Tongue (tissue), 2 donors: ENCODE results near the gene SLC29A1. TPM values are rescaled to one million over a fixed set of nuclear protein-coding genes. Genes with fewer than 3 reads are reported as not detected.
"Not testable (repeated sequence)": the region's sequence is repeated elsewhere in the genome, so short reads cannot be mapped to it uniquely, and the experiment has no call there.

ENCODE experiments used
- DNase-seq: peaks from one replicate; pipeline ENCODE4 v3.0.0-alpha.2; 2015
- total RNA-seq: library from RNA; depleted of rRNA; stranded (reverse); fragments of >200 nt; gene quantifications from one replicate; pipeline ENCODE4 v1.2.3, GENCODE V29; 2014

Gene SLC29A1
- total RNA-seq, 1 donor from 2014 or later = 49.5 TPM

DNA sequence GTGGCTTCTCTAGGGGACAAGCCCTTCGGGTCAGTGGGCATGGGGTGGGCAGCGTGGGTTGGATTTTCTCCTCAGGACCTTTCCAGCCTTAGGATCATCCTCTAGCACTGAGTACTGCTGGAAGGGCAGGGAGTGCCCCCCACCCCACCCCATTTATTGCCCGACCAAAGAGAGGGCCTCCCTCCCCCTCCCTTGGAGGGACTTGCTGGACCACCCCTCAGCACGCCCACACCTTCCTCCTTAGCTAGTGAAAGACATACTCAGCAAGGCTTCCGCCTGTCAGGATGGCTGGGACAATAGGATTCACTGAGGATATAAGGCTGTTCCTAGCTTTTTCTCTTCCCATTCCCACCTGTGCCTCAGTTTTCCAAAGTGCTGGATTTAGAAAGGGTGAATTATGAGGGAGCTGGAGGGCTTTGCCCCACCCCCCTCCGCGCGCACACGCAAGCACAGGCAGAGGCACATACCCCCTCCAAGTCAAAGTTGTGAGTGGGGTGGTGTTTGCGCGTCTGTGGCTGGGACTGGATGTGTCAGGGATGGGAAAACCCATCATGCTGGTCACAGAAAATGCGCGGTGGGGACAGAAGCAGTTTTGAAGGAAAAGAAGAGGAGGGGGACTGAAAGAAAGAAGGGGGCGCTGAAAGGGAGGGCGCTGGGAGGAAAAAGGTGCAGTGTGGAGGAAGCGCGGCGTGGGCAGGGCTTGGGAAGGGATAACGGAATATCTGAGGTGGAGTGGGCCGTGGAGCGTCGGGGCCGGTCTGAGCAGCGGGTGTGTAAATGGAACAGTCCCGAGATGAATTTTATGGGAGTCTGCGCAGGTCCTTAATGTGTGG is 693 bp upstream of the SLC29A1 start:
- DNase-seq = no peak

DNA sequence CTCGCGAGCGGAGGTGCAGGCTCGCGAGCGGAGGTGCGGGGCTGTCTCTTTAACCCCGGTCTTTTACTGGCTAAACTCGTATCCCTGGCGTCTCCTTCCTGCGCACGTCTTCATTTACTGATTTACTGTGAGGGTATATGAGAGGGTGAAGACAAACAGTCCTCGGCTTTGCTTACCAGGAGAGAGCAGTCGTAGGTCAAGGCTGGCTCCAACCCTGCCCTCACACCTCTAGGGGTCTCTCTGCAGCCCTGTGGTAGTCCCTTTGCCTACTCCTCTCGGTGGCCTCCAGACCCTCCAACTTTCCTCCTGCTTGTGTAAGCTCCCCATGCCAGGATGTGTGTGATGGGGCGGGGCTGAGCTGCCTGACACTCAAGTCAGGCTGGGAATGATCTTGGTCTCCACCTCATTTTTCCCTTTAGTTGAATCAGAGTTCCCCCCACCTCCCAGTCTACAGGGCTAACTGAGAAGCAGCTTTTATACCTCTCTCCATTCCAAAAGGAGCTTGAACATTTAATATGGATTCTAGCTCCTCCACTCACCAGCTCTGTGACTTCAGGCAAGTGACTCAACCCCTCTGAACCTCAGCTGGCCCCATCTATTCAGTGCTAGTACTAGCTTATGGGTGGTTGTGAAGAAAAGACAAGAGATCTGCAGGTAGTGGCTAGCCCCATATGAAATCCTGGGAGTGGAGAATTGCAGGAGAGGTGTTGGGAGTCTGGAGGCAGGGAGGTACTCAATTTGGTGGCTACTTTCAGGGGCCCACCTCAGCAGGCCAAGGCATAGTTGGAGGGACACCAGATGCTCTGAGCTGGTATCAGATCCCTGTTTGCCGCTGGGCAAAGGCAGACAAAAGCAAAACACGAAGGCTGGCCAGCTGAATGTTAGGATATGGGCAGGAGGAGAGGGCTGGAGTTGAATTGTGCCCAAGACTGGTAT is 902 bp downstream of the SLC29A1 start:
- DNase-seq = peak; percentile 54

DNA sequence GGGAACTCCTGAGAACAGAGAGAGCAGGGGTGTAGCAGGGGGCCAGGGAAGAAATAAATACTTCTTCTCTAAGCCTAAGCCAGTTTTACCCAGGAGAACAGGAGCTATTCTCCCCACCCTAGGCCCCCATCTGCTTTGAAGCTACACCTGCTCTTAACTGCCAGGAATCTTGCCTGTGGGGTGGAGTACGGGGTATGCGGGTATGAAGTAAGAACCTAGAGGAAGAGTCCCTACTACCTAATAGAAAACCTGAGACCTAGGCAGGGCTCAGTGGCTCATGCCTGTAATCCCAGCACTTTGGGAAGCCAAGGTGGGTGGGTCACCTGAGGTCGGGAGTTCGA is 1.5 kb downstream of the SLC29A1 start:
- no peak for DNase-seq

DNA sequence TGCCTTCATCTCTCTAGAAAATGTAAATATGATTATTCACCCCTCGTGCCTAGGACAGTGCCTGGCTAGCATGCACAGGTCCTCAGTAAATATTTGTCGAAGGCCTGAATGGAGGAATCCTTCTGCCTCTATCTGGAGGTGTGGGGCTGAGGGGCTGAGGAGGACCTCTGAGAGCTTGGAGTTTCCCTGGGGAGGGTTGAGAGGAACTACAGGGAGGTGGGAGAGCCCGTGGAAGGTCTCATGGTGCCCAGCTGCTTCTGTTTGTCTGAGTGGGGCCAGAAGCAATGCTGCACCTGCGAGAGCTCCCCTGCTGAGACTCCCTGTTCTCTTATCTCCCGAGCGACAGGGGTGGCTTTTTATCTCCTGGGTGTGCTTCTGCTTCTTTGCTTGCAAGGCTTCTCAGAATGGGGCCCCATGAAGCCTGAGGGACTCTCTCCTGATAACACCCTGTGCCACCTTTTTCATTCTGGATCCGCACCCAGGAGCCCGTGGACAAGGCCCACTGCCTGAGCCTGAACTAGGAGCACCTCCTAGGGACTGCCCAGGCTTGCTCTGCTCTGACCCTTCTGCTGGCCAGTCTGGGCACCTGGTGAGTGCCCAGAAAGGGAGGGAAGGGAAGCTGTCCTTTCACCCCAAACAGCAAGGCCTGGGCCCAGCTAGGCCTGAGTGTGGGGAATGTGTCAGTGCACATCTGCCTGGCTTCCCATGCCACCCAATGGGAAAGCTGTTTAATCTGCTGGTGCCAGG is 2.4 kb downstream of the SLC29A1 start:
- DNase-seq = no peak

DNA sequence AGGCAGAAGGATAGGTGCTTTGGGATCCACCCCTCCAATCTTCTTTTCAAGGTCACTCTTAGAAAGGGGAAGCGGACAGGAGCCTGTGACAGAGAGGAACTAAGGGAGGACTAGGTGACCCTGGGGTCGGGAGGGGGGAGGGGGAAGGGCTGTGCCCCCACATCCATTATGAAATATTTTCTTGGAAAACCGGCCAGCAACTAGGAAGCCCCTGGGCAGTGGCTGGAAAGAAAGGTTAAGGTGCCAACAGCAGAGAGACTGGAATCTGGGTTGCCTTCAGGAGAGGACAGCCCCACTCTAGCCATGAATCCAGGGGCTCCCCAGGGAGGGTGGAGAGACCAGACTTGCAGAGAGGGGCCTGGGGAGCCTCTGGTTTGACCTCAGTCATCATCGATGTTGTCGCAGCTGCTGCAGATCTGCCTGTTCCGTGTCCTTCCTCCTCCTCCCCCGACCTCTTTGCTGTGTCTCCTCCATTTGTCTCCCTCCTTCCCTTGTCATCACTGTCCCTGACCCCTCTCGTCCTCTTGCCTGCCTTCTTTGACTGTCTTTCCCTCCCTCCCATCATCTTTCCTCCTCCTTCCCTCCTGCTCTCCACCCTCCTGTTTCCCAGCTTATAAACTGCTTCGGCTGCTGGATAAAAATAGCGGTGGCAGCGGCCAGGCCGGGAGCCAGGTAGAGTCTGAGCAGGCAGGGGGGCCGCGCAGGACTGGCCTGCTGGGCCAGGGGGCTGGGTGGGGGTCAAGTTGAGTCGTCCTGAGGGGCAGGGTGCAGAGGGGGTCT is 3.2 kb downstream of the SLC29A1 start:
- DNase-seq = peak; percentile 51

DNA sequence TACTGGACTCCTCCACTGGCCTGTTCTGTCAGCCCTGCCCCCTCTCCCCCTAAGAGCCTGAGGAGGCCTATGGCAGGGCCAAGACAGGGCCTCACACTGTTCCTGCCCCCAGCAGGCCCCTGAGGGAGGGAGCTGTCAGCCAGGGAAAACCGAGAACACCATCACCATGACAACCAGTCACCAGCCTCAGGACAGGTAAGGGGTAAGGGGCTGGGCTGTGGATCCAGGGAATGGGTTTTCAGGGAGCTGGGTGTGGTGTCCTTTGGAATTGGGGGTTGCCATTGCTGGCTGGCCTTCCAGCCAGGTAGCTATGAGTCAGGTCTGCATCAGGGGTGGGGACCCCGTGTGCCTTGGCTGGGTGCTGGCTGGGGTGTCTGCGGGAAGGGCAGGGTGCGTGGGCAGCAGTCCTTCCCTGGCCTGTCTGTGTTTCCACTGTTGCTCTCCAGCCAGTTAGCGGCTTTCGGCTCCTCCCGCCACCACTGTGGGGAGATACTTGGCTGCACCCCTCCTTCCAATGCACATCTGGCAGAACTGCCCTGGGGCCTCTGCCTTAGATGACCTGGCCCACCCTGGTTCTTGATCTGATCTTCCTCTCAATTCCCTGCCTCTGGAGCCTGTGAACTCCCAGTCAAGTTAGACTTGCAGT is 3.9 kb downstream of the SLC29A1 start:
- peak; percentile 34 for DNase-seq

DNA sequence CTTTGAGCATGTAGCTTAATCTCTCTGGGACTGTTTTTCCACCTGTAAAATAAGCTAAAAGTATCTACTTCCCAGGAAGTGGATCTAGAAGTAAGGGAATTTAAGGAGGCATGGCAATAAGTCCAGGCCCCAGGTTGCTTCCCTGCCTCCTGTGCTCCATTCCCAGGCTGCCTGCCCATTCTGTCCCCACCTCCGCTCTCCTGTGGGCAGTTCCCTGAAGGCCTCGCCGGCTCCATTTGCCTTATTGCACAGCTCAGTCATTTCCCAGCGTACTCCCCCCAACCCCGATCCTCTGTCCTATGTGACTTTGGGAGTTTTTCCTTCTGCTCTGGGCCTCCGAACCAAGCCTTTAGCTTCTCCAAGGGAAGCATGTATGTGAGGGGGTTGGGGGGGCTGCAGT is 4.6 kb downstream of the SLC29A1 start:
- no peak for DNase-seq

DNA sequence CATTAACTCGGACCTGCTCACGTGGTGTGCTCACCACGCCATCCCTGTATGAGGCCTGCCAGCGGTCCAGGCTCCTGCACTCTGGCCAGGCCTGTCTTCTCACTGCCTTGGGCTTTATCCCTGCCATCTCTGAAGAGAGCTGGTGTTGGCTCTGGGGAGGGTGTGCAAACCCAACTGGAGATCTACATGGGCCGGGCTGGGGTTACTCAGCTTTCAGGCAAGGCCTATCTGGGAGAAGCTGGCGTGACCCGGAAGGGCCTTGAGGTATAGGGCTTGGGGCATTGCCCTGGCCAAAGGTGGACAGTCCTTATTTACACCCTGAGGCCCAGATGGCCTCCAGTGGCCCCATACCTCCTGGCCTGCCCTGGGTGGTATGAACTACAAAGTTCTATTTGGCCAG is 5.0 kb downstream of the SLC29A1 start:
- DNase-seq = no peak

DNA sequence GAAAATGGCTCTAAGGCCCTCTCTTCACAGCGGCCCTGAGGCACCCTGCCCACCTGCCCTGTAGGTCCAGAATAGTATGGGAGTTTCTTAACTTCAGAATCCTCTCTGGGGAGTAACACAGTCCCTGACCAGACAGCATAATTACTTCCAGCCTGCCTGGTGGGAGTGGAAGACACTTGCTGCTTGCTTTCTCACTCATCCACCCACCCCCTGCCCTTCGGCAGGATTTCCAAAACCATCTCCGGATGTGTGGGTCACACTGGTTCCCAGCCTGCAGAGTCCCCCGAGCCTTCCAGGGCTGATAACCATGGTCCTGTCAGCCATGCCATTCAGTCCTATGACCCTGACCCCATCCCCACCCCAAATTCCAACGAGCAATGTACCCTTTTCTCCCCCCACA is 5.4 kb downstream of the SLC29A1 start:
- no peak for DNase-seq

DNA sequence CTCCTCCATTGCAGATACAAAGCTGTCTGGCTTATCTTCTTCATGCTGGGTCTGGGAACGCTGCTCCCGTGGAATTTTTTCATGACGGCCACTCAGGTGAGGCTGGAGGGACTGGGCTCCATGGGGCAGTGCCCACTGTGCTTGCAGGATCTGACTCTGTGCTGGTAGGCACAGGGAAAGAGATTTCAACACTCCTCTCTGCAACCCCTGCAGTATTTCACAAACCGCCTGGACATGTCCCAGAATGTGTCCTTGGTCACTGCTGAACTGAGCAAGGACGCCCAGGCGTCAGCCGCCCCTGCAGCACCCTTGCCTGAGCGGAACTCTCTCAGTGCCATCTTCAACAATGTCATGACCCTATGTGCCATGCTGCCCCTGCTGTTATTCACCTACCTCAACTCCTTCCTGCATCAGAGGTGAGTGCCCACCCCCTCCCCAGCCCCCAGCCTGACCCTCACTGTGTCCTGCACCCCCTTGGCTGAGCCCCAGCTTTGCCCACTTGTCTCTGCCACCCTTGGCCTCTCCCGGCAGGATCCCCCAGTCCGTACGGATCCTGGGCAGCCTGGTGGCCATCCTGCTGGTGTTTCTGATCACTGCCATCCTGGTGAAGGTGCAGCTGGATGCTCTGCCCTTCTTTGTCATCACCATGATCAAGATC is 6.1 kb downstream of the SLC29A1 start:
- DNase-seq = no peak

DNA sequence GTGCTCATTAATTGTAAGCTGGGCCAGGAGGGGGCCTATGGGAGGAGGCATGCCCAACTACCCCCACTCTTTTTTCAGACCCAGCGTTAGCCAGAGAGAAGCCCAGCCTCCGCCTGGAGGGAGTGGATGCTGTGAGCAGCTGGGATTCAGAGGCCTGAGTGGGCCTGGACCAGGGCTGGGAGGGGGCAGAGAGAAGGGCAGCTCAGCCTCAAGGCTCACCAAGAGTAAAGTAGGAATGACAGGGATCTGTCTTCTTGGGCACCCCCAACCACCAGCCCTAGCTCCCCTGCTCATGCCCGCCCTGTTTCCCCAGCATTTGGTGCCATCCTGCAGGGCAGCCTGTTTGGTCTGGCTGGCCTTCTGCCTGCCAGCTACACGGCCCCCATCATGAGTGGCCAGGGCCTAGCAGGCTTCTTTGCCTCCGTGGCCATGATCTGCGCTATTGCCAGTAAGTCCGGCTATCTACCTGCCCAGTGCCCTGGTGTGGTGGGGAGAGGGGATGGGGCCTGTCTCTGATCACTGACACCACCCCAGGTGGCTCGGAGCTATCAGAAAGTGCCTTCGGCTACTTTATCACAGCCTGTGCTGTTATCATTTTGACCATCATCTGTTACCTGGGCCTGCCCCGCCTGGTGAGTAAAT is 6.8 kb downstream of the SLC29A1 start:
- no peak for DNase-seq

DNA sequence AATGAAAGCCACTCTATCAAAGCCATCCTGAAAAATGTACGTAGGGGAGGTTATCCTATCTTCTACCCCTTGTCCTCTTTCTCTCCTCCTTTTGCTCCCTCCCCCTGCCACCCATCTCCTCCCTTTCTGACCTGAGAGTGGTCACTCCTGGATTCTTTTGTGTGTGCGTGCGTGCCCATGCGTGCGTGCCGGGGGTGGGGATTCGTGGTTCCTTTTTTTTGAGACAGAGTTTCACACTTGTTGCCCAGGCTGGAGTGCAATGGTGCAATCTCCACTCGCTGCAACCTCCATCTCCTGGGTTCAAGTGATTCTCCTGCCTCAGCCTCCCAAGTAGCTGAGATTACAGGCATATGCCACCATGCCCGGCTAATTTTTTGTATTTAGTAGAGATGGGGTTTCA is 8.0 kb downstream of the SLC29A1 start:
- DNase-seq = not testable (repeated sequence)

DNA sequence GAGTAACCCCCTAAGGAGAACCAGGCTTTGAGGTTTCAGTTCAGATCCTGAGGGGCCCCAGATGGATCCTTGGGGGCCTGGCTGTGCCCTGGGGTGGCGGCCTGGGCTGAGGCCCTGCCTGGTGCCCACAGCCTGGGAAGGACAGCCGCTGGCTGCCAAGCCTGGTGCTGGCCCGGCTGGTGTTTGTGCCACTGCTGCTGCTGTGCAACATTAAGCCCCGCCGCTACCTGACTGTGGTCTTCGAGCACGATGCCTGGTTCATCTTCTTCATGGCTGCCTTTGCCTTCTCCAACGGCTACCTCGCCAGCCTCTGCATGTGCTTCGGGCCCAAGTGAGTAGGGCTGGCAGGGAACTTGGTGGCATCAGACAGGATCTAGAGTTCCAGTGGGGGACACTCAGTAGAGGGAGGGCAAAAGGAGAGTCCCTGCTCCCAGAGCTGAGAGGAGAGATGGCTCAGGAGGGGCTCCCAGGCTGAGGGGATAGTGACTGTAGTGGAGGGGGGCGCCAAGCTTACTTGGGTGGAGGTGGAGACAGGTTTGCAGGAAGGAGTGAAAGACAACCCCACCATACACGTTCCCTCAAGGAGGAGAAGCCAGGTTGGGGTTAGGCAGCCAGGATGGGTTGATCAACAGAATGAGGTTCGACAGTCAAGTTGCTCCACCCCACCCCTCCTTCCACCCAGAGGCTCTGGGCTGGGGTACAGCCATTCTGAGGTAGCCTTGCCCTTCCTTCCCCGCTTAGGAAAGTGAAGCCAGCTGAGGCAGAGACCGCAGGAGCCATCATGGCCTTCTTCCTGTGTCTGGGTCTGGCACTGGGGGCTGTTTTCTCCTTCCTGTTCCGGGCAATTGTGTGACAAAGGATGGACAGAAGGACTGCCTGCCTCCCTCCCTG is 9.5 kb downstream of the SLC29A1 start:
- no peak for DNase-seq

DNA sequence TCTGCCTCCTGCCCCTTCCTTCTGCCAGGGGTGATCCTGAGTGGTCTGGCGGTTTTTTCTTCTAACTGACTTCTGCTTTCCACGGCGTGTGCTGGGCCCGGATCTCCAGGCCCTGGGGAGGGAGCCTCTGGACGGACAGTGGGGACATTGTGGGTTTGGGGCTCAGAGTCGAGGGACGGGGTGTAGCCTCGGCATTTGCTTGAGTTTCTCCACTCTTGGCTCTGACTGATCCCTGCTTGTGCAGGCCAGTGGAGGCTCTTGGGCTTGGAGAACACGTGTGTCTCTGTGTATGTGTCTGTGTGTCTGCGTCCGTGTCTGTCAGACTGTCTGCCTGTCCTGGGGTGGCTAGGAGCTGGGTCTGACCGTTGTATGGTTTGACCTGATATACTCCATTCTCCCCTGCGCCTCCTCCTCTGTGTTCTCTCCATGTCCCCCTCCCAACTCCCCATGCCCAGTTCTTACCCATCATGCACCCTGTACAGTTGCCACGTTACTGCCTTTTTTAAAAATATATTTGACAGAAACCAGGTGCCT is 10.2 kb downstream of the SLC29A1 start:
- no peak for DNase-seq

DNA sequence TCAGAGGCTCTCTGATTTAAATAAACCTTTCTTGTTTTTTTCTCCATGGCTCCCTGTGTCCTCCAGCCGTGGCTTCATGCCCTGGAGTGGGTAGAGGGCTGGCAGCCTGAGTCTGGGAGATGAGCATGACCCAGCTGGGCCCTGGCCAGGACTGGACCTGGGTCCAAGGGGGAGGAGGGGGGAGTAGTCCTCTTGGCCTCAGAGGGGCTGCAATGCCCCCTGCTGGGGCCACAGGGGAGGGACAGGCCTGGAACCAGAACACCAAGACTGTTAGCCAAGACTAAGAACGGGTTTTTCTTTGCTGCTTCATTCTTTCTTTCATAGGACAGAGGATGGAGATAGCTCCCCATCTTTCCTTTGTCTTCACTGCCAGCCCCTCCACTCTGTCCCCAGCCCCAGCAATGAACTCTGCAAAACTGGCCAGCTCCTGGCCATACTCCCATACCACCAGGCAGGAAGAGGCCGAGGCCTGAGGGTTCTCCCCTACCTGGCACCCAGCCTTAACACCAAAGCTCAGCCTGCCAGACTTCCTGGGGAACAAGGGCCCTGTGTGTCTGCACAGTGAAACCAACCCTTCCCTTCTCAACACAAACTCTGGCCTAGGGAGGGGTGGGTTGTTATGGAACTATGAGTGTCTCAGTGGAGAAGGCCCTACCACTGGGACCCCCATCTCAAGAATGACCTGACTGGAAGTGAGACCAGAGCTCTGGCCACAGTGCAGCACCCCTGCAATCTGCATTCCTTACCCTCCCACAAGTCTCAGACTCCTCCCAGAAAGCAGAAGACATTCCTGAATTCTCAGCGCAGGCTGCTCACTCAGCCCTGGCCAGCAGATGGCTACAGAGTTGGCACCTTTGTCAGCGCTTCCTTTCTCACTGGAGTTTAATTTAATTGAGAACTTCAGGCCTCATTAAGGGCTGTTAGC is 11.0 kb downstream of the SLC29A1 start:
- DNase-seq = peak; percentile 88

DNA sequence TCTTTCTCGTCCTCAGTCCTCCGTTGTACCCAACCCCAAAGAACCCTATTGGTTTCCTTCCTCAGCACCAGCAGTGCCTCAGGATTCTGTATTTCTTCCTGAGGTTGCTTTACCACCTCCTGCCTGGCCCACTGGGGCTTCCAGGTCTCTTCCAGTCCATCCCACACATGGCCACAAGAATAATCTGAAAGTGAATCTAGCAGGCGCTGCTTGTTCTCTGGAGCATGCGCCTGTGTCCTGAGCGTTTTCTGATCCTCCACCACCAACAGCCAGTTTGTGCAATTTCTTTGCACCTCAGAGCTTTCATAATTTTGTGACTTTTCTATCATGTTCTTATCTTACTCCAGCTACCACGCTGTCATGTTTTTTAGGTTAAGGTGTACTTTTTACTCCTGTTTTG is 11.9 kb downstream of the SLC29A1 start:
- DNase-seq = no peak

DNA sequence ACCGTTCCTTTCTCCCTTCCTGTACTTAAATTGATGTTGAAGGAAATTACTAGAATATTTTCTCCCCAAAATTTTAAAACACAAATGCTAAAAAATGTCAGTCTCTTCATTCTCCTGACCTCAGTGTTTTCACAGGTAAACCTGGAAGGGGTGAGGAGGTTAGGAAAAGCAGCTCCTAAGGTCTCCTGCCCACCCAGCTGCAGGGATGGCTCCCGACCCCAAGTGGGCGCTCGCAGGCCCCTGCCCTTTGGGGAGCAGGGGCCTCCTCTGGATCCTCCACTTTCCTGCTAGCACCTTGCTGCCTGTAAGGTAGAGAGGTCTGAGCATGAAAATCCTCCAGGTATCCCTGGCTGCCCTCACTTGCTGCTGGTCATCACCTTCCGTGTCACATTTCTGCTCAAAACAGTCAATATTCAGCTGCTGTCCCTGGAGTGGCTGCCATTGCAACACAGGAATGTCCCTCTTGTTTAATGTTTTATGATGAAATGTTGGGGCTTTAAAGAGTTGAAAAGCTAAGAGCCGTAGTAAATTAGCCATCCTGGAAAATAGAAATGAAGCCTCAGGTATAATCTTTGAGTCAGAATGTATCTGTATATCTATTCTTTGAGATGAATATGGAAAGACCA is 12.6 kb downstream of the SLC29A1 start:
- no peak for DNase-seq
